Measurements from ENCODE around the gene KCNJ18.
"Not testable (repeated sequence)": the region's sequence is repeated elsewhere in the genome, so short reads cannot be mapped to it uniquely, and the experiment has no call there.

The KCNJ18 gene

DNA sequence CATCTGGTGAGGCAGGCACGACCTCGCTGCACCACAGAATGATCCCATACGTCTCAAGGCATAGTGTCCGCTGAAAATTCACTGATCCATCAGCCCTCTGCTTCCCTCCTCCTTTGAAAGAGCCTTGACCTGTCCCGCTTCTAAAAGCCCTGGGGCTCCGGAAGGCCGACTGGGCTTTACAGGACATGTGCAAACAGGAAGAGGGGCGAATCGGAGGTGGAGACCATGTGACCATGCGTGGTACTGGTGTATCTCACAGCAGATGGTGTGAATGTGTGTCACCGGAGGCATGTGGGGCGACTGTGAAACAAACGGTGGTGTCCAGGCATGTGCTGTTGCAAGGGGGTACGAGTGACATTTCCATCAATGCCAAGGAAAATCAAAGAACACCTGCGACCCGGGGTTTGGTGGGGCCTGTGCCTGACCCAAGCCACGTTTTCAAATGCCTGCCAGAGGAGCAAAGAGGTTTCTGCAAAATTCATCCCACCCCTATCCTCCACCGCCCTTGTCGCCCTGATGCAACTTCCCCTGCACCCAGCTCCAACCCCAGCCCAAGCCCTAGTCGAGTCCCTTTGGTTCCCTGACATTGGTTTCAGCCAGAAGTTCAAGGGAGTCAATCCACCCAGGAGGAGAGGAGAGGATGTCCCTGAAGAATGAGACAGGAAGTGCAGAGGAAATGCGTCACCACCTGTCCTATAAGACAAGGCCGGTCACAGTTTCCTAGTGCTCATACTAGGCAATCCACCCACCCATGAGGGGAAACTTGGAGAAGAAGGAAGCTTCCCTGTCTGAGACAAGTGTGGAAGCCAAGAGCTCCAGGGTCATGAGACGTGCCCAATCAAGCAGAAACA, 5.9 kb upstream of the KCNJ18 start:
- no peak for DNase-seq

DNA sequence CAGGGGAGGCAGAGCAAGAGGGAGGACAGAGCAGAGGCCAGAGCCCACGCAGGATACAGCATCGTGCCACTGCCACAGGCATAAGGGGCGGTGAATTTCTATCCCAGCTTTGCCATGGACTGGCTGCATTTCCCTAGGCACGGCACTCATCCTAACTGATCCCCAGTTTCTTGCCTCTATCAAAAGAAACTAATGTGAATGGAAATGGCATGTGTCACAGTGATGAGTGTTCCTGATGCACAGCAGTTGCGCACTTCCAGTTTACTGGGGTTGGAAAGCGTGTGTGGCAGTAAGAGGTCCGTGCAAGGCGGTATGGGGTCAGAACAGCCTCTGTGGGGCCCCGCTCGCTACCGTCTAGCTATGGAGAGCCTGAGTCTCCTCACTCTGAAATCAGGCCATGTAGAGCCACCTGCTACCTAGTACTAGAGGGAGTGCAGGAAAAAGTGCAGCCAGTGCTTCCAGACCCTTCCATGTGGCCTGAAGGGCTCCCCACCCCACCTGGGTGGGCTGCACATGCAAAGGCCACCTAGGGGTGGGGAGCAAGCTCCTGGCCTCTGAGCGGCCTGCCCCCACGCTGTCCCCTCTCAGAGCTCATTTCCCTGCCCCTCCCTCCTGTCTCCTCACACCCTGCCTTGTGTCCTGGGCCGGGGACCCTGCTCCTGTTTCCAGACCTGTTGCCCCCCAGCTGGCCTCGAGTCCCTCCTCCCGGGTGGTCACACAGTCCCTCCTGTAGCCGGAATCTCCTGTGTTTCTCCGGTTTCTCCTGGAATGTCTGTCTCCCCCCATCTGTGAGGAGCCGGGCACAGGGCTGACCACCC, 5.0 kb upstream of the KCNJ18 start:
- DNase-seq = no peak

DNA sequence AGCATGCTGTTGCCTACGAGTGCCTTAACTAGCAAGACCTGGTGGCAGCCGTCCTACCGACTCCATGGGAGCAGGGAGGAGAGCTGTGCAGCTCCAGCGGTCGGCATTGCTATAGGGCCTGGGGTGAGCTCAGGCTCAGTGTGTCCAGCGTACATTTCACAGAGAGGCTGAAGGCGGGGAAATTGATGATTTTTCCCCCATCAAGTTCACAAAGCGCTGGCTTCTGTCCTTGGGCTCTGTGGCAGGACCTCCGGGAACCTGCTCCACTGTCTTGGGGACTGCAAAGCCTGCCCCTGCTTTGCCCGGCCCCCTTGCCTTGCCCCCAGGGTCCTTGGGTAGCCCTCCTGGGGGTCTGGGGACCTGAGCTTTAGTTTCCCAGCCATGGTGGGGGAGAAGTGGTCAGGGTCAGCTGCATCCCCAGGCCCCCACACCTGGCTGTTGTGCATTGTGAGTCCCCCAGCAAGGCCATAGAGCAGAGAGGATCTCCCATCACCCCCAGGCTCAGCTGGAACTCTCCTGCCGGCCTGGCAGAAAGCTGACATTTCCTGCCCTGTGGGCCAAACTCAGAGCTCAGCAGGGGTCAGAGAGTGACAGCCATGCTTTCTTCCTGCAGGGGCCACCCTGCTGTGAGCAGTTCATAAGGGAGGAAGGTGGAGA, 3.9 kb upstream of the KCNJ18 start:
- DNase-seq = no peak

DNA sequence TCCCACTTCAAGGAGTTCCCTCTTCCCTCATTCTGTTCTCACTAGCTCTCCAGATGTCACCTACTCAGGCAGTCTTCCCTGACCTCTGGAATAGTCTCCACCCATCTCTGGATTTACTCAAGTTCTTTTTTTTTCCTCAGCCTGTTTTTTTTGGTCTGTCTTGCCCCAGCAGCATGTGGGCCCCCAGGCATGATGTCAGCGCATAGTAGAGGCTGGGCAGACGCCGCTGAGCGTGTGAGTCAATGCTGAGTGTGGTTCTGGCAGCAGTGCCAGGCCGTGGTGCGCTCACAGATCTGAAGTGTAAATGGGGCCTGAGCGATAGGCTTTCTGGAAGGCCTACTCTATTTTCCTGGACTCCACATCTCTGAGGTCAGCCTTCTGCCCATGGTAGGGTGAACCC, 2.7 kb upstream of the KCNJ18 start:
- DNase-seq = no peak

DNA sequence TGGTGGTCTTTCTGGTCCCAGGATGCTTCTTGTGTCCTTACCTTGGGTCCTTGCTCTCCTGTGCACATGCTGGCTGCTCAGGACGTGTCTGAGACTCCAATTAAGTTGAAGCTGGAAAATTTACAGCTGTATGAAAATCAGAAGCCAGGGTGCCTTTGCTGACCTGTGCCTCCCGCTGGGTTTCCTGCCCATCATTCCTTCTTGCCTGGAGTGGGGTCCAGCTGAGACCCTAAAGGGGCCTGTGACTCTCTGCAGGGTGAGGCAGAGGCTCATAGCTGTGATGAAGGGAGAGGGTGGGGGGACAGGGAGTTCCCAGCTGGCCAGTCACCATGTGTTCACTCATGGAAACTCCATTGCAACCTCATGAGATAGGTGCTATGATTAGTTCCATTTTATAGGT, 1.5 kb upstream of the KCNJ18 start:
- DNase-seq = not testable (repeated sequence)

DNA sequence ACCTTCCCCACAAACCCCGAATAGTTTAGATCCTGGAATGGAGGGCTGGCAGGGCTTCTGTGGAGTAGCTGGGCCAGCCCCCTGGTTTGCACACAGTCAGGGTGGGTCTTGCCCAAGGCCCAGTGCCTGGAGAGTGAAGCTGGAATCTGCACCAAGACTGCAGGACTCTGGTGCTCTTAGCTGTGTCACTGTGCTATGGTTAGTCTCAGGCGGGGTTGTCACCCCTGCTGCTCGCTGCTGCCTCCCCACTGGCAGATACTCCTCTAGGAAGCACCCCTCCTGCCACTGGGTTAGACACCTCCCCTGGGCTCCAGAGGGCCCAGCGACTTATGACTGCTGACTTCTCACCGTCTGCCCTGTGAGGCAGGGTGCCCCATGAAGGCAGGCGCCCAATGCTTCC, 842 bp upstream of the KCNJ18 start:
- not testable (repeated sequence) for DNase-seq

DNA sequence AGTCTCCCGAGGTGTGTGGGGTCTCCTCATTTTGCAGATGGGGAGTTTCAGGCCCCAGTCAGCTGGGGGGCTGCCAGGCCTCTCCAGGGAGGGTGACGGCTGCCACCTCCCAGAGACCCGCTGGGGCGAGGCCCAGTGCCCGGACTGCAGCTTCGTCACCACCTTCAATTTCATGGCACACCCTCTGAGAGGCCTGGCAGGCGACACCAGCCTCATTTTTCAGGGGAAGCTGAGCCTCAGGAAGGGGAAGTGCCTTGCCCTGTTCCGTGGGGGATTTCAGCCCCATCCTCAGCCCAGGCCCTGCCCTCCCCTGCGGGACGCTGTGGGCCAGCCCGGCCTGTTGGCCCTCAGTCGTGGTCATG, 362 bp downstream of the KCNJ18 start:
- DNase-seq = not testable (repeated sequence)

DNA sequence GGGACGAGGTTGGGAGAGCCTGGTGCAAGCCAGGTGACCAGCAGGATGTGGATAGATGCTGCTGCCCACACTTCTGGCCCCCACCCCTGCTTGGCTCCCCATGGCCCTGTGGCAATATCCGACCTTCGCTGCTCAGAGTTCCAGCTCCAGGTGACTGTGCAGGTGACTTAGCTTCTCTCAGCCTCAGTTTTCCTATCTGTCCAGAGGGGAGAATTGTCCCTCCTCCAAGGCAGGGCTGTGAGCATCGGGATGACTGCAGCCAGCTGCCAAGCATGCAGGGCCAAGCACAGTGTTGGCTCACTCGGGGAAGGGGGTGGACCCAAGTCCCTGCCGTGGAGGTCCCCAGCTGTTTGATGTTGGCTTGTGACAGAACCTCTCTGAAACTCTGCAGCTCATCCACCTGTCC, 1.1 kb downstream of the KCNJ18 start:
- not testable (repeated sequence) for DNase-seq

DNA sequence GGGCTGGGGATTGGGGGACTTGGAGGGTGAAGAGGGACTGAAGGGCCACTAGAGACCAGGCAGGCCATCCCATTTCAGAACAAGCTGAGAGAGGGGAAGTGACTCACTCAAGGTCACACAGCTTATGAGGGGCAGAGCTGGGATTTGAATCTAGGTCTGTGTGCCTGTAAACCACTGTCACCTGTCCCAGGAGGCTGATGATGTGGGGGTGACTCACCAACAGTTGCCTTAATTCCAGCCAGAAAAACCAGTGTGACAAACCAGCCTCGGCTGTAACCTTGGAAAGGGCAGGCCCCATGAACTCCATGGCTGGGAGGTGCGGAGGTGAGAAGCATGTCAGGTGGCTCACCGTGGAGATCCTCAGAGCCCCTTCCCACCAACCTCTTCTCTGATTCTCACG, 1.6 kb downstream of the KCNJ18 start:
- not testable (repeated sequence) for DNase-seq

DNA sequence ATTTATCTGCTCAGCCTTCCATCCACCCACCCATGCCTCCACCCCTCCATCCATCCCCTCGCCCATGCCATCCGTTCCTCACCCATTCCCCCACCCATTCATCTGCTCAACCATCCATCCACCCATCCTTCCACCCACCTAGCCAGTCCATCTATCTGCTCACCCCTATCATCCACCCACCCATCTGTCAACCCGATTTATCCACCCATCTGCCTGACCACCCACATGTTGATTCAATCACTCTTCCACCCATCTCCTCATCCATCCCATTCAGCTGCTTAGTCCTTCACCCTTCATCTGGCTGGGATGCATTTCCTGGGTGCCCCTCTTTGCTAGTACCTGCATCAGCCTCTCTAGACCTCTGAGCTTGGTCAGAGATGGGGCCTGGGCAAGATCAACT, 3.9 kb downstream of the KCNJ18 start:
- DNase-seq = not testable (repeated sequence)

DNA sequence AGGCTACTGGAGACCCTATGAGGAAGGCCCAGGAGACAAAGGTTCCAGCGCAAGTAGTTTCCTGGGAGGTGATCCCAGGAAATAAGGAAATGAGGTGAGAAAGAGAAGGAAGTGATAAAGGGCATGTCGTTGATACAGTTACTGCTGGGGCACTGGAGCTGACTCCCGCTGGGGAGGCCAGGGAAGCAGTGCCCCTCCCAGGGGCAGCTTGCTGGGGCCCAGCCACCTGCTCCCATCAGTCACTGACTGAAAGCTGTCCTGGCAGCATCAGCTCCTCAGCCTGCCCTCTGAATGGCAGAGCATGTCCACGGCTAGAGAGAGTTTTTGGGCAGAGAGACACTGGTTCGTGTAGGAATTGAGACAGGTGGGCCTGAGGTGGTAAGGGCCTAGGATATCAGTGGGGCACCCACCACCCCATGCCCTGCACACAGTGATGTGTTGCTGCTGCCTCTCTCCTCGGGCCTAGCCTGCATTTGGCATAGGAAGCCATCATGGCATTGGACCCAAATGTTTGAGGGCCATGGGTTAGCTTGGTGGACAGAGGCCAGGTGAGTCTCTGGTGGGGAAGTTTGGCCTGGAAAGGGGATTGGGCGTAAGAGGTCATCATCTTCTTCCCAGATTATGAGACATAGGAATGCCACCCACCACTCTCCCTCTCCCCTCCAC, 4.7 kb downstream of the KCNJ18 start:
- not testable (repeated sequence) for DNase-seq

DNA sequence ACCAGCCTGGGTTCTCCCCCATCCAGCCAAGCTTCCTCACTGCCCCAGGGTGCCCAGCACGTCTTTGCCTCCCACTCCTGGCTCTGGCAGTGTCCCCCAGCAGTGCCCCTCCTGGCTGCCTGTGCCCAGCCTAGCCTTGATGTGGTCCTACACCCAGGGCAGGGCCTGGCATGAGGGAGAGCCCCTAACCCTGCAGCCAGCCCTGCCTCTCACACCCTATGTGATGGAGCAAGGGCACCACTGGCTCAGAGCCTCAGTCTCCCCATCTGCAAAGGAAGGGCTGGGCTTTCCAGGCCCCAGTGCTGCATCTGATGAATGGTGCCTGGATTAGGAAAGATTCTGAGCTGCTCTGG, 5.2 kb downstream of the KCNJ18 start:
- not testable (repeated sequence) for DNase-seq

DNA sequence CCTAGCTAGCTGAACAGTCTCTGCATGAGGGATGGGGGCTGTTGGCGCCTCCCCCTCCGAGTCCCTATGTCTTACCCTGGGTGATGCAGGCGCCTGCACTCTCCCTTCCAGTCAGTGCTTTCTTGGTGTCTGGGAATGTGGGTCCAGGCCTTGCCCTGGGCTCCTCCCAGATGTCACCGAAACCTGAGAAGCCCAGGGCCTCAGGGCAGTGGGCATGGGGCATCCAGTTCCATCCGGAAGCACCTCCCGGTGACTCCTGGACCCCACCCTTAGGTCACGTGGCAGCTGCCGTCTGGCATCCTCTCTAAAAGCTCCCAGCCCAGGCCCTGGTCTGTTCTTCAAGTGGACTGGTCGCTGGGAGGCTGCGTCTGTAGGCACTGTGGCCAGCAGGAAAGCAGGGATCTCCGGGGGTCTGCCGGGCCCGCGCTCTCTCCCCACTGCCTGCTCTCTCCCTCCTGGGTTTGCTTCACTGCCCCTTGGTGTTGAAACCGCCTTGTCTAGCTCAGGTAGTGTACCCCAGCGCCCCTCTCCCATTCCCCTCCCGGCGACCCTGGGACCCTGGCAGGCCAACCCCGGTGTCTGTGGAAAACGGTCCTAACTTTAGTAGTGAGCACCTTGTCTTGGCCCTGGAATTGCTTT, 6.2 kb downstream of the KCNJ18 start:
- not testable (repeated sequence) for DNase-seq

DNA sequence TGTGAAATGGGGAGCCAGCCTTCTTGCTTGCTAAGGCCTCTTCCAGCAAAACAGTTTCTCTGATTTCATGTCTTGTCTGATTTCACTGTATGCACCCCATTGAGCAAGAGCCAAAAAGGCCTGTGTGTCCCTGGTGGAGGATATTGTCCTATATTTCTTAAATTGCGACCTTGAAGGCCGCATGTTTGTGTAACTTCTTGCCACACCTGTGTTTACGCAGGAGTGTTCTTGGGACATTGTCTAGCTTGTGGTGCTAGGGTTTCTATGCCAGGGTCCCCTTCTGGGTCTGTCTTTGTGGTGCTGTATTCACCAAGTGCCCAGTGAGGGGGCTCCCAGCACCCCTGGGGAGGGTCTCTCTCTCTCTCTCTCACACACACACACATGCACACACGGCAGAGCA, 6.8 kb downstream of the KCNJ18 start:
- DNase-seq = not testable (repeated sequence)

DNA sequence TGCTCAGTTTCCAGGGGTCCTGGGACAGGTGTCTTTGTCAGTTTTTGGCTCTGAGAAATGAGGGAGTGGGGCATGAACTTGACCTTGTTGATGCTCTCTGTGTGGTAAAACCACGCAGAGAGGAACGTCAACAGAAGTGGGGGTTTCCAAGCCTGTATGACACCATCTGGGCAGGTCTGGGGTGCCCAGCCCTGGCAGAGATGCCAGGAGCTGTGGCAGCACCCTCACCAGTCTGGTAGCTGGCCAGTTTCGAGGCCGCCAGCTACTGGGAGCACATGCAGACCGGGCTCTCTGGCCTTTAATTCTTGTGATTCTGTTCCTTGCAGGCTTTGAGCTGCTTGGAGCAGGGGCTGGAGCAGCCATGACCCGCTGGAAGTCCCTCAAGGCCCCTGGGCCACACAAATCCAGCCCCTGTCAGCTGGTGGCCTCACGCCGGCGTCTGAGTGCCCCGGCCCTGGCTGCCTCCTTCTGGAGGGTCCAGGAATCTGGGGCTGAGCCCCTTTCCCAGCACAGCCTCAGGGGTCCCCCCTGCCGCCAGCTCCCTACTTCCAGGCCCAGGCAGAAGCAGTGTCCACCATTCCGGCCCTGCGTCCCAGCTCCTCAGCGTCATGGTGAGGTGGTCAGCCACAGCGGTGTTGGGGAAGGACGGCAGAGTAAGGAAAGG, 7.4 kb downstream of the KCNJ18 start:
- DNase-seq = not testable (repeated sequence)

DNA sequence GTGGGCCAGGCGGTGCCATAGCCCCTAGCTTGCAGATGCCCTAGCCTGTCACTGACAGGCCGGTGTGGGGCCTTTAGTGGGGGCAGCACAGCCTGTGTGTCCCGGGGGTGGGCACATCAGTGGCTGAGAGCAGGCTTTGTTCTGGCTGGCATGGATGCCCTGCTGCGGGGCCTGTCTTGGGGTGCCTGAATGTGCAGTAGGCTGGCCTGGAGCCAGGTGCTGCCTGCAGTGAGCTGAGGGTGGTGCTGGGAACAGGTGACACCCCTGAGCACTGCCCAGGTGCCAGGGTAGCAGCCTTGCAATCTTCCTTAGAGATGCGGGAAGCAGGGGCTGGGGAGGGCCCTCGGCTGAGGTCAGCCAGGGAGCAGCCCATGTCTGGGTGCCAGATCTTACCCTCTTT, 8.8 kb downstream of the KCNJ18 start:
- DNase-seq = not testable (repeated sequence)

DNA sequence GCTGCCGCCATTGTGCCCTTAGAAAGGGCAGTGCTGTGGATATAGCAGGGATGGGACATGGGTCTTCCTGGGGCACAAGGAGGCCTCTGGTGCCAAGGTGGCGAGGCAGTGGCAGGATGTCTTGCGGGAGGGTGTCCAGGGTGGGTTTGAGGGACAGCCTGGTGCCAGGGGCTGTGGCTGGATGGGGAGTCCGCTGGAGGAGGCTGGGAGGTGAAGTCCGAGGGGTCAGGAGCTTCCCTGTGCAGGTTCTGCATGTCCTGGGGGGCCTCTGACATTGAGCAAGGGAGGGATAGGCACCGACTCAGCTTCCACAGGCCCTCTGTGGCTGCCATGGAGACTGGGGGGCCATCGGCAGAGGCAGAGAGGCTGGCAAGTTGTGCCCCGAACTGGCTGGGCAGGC, 9.7 kb downstream of the KCNJ18 start:
- not testable (repeated sequence) for DNase-seq

DNA sequence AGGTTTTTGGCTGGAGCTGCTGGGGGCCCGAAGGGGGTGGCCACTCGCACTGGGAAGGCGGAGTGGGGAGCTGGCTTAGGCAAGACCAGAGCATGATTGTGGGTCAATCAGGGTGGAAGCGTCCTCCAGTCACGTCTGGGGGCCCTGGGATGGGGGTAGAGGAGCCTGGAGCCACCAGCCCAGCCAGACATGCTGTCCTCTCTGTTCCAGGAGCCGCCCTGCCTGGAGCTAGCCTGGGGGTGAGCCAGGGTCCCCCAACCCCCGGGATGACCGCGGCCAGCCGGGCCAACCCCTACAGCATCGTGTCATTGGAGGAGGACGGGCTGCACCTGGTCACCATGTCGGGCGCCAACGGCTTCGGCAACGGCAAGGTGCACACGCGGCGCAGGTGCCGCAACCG, 10.2 kb downstream of the KCNJ18 start:
- DNase-seq = not testable (repeated sequence)

DNA sequence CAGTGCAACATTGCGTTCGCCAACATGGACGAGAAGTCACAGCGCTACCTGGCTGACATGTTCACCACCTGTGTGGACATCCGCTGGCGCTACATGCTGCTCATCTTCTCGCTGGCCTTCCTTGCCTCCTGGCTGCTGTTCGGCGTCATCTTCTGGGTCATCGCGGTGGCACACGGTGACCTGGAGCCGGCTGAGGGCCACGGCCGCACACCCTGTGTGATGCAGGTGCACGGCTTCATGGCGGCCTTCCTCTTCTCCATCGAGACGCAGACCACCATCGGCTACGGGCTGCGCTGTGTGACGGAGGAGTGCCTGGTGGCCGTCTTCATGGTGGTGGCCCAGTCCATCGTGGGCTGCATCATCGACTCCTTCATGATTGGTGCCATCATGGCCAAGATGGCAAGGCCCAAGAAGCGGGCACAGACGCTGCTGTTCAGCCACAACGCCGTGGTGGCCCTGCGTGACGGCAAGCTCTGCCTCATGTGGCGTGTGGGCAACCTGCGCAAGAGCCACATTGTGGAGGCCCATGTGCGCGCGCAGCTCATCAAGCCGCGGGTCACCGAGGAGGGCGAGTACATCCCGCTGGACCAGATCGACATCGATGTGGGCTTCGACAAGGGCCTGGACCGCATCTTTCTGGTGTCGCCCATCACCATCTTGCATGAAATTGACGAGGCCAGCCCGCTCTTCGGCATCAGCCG, 10.8 kb downstream of the KCNJ18 start:
- not testable (repeated sequence) for DNase-seq

DNA sequence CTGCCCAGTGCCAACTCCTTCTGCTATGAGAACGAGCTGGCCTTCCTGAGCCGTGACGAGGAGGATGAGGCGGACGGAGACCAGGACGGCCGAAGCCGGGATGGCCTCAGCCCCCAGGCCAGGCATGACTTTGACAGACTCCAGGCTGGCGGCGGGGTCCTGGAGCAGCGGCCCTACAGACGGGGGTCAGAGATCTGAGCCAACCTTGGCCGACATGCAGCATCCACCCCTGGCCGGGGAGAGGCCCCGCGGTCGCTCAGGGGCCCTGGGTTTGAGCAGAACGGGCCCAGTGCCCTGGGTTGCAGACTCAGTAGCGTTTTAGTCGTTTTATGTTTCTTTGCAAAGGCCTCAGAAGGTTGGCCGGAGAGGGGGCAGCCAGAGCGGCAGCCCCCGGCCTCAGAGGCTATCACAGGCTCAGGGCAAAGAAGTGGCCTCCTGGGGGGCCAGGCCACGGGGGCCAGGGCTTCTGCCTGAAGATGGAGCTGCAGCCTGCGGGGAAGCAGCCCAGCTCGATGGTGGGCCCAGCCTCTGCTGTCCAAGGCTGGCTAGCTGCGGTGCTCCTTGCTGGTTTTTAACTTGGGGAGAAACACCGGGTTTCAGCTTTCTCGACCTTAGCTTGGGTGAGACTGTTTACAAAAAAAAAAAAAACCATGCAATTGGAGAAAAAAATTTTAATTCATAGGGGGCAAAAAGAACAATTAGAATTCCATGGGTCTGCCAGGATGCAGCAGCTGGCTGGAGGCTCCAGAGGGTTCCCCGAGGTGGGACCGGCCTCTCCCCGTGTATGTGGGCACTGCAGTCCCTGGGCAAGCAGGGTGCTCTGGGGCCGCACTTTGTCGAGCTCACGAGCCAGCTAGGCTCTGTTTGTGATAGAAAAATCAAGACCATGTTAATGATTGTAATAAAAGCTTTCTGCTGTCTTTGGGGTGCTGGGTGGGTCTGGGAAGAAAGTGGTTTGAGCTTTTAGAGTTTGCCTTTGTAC, 11.9 kb downstream of the KCNJ18 start:
- not testable (repeated sequence) for DNase-seq

All from GF-D8 (cell line).